ENCODE measurements around the gene ZNF133.

ZNF133 gene

DNA sequence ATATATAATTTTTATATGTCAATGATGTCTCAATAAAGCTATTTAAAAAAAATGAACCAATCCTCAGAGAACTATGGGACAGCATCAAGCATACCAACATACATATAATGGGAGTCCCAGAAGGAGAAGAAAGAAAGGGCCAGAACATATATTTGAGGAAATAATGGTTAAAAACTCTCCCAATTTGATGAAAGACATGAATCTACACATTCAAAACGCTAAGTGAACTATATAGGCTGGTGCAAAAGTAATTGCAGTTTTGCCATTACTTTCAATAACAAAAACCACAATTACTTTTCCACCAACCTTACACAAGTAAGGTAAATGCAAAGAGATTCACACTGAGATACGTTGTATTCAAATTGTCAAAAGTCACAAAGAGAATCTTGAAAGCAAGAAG, 43.4 kb downstream of the ZNF133 start:
- TF ChIP-seq RAD21 (IDR thresholded peaks at IDR 0.05; ENCODE audit: low read depth) (no peak), CREB1 (IDR thresholded peaks at IDR 0.05; ENCODE audit: low read depth) (no peak), YY1 (IDR thresholded peaks at IDR 0.05; ENCODE audit: low read depth) (no peak), EP300 (IDR thresholded peaks at IDR 0.05; ENCODE audit: borderline replicate concordance) (no peak), EGR1 (IDR thresholded peaks at IDR 0.05) (no peak), FOXM1 (IDR thresholded peaks at IDR 0.05; ENCODE audit: borderline replicate concordance, low read depth) (no peak), CEBPB (IDR thresholded peaks at IDR 0.05) (no peak), TAF1 (IDR thresholded peaks at IDR 0.05; ENCODE audit: low read depth) (no peak), NFIC (IDR thresholded peaks at IDR 0.05) (no peak), TCF12 (IDR thresholded peaks at IDR 0.05; ENCODE audit: low read depth) (no peak), ZBTB7A (IDR thresholded peaks at IDR 0.05; ENCODE audit: low read depth) (no peak), MAX (IDR thresholded peaks at IDR 0.05) (no peak), TEAD4 (IDR thresholded peaks at IDR 0.05) (no peak)
- TF ChIP-seq, protein P1, sequence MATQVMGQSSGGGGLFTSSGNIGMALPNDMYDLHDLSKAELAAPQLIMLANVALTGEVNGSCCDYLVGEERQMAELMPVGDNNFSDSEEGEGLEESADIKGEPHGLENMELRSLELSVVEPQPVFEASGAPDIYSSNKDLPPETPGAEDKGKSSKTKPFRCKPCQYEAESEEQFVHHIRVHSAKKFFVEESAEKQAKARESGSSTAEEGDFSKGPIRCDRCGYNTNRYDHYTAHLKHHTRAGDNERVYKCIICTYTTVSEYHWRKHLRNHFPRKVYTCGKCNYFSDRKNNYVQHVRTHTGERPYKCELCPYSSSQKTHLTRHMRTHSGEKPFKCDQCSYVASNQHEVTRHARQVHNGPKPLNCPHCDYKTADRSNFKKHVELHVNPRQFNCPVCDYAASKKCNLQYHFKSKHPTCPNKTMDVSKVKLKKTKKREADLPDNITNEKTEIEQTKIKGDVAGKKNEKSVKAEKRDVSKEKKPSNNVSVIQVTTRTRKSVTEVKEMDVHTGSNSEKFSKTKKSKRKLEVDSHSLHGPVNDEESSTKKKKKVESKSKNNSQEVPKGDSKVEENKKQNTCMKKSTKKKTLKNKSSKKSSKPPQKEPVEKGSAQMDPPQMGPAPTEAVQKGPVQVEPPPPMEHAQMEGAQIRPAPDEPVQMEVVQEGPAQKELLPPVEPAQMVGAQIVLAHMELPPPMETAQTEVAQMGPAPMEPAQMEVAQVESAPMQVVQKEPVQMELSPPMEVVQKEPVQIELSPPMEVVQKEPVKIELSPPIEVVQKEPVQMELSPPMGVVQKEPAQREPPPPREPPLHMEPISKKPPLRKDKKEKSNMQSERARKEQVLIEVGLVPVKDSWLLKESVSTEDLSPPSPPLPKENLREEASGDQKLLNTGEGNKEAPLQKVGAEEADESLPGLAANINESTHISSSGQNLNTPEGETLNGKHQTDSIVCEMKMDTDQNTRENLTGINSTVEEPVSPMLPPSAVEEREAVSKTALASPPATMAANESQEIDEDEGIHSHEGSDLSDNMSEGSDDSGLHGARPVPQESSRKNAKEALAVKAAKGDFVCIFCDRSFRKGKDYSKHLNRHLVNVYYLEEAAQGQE (IDR thresholded peaks at IDR 0.05; ENCODE audit: low read depth) = no peak
- TF ChIP-seq, protein P2, sequence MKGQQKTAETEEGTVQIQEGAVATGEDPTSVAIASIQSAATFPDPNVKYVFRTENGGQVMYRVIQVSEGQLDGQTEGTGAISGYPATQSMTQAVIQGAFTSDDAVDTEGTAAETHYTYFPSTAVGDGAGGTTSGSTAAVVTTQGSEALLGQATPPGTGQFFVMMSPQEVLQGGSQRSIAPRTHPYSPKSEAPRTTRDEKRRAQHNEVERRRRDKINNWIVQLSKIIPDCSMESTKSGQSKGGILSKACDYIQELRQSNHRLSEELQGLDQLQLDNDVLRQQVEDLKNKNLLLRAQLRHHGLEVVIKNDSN (IDR thresholded peaks at IDR 0.05) = no peak

- TF ChIP-seq, protein P2 (IDR thresholded peaks at IDR 0.05) = no peak
- TF ChIP-seq TAF1 (IDR thresholded peaks at IDR 0.05; ENCODE audit: low read depth) (no peak), RAD21 (IDR thresholded peaks at IDR 0.05; ENCODE audit: low read depth) (no peak), YY1 (IDR thresholded peaks at IDR 0.05; ENCODE audit: low read depth) (no peak), EP300 (IDR thresholded peaks at IDR 0.05; ENCODE audit: borderline replicate concordance) (no peak)
Observed at GRCh38 chr20:18359854-18360253, 71.5 kb downstream of the ZNF133 start.

GRCh38 chr20:18360635-18361034, 72.3 kb downstream of the ZNF133 start:
- no peak for TF ChIP-seq NFIC (IDR thresholded peaks at IDR 0.05)
- TF ChIP-seq CREB1 (IDR thresholded peaks at IDR 0.05; ENCODE audit: low read depth) = no peak
- TF ChIP-seq YY1 (IDR thresholded peaks at IDR 0.05; ENCODE audit: low read depth) = no peak
- no peak for TF ChIP-seq EP300 (IDR thresholded peaks at IDR 0.05; ENCODE audit: borderline replicate concordance)
- TF ChIP-seq TAF1 (IDR thresholded peaks at IDR 0.05; ENCODE audit: low read depth) = no peak
- no peak for TF ChIP-seq RAD21 (IDR thresholded peaks at IDR 0.05; ENCODE audit: low read depth)
- TF ChIP-seq, protein P1 (IDR thresholded peaks at IDR 0.05; ENCODE audit: low read depth) = no peak
- TF ChIP-seq, protein P2 (IDR thresholded peaks at IDR 0.05) = no peak
- no peak for TF ChIP-seq FOXM1 (IDR thresholded peaks at IDR 0.05; ENCODE audit: borderline replicate concordance, low read depth)

DNA sequence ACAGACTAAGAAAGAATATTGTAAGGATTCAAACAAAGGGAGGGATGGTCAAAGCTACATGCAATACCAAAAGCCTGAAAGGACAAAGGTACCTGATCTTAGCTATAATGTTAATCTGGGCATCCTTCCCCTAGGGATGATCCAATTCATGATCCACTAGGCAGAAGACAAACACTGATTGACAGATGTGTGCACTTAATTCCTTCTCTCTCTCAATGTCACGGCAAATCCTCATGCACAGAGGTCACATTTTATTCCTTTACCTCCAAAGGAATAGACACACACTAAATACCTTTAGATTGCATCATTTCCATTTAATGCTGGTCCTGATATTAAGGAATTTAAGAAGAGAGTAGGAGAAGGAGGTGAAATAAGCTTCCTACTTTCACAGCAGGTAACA, 73.4 kb downstream of the ZNF133 start:
- TF ChIP-seq, protein P1 (IDR thresholded peaks at IDR 0.05; ENCODE audit: low read depth) = no peak
- TF ChIP-seq YY1 (IDR thresholded peaks at IDR 0.05; ENCODE audit: low read depth) = no peak
- TF ChIP-seq ZBTB7A (IDR thresholded peaks at IDR 0.05; ENCODE audit: low read depth) = no peak

GRCh38 chr20:18362916-18363315, 74.6 kb downstream of the ZNF133 start:
- TF ChIP-seq, protein P2 (IDR thresholded peaks at IDR 0.05) = no peak
- TF ChIP-seq TCF12 (IDR thresholded peaks at IDR 0.05; ENCODE audit: low read depth) (no peak), FOXM1 (IDR thresholded peaks at IDR 0.05; ENCODE audit: borderline replicate concordance, low read depth) (no peak), ZBTB7A (IDR thresholded peaks at IDR 0.05; ENCODE audit: low read depth) (no peak), TAF1 (IDR thresholded peaks at IDR 0.05; ENCODE audit: low read depth) (no peak), CEBPB (IDR thresholded peaks at IDR 0.05) (no peak), YY1 (IDR thresholded peaks at IDR 0.05; ENCODE audit: low read depth) (no peak), NFIC (IDR thresholded peaks at IDR 0.05) (no peak), MAX (IDR thresholded peaks at IDR 0.05) (no peak), EP300 (IDR thresholded peaks at IDR 0.05; ENCODE audit: borderline replicate concordance) (no peak), EGR1 (IDR thresholded peaks at IDR 0.05) (no peak), CREB1 (IDR thresholded peaks at IDR 0.05; ENCODE audit: low read depth) (no peak), TEAD4 (IDR thresholded peaks at IDR 0.05) (no peak), RAD21 (IDR thresholded peaks at IDR 0.05; ENCODE audit: low read depth) (no peak)
- TF ChIP-seq, protein P1 (IDR thresholded peaks at IDR 0.05; ENCODE audit: low read depth) = no peak
